GM12878 (cell line): ENCODE results near the gene NELFB. TPM values are rescaled to one million over a fixed set of nuclear protein-coding genes. Genes with fewer than 3 reads are reported as not detected.

Experiments
- ATAC-seq: fragments of 200-7000 bp; cut with Tn5 transposase; 3 replicates; pipeline ENCODE4 v1.9.1; 2020; ENCODE audit warnings: mild to moderate bottlenecking, moderate library complexity
- BruUV-seq: library from RNA; stranded (reverse); fragments of 400-500 nt; replicated peaks from 2 replicates; lab custom pipeline; 2021; lab: Mats Ljungman, UMichigan
- CTCF ChIA-PET: fragments of 300-600 bp; sonication (Branson Sonifier 250); formaldehyde crosslinking; extraction: SDS; loops from one replicate; lab custom pipeline; 2021; ENCODE audit warnings: inconsistent platforms; lab: Yijun Ruan, JAX
- POLR2A ChIA-PET: fragments of 350-600 bp; formaldehyde crosslinking; extraction: SDS; loops from one replicate; lab custom pipeline; 2021; ENCODE audit warnings: inconsistent platforms; lab: Charles Lee
- RAD21 ChIA-PET: fragments of 300-600 bp; sonication (Branson Sonifier 250); formaldehyde crosslinking; loops from one replicate; lab custom pipeline; 2023; ENCODE audit warnings: antibody characterized with exemption; ENCODE audit not compliant: unreplicated experiment; lab: Charles Lee
- SMC1A ChIA-PET: fragments of 300-600 bp; sonication (Branson Sonifier 250); formaldehyde crosslinking; loops from one replicate; lab custom pipeline; 2023; ENCODE audit not compliant: unreplicated experiment, uncharacterized antibody; lab: Charles Lee
- DNase-seq: peaks from one replicate; pipeline ENCODE4 v3.0.0-alpha.2; 2011; ENCODE audit warnings: low read depth, low spot score
- FAIRE-seq: peaks from 3 replicates; lab custom pipeline; 2011; peaks lifted over from hg19 to GRCh38; lab: Jason Lieb, UNC
- H2AFZ ChIP-seq: 2 replicates; pipeline ENCODE4 v1.6.0; 2011; ENCODE audit warnings: low read depth, low read length, control low read depth; ENCODE audit not compliant: control insufficient read depth
- H3K27ac ChIP-seq: 2 replicates; pipeline ENCODE4 v1.5.1; 2011; ENCODE audit warnings: control low read depth; ENCODE audit not compliant: control insufficient read depth, insufficient read depth
- H3K27me3 ChIP-seq, 2 experiments: replicated peaks in 1 of 2; 2 replicates each; pipeline versions ENCODE4 v1.6.0 to v1.6.1; 2011; ENCODE audit warnings: low read length in 1 of 2; ENCODE audit not compliant: control insufficient read depth in 2 of 2, insufficient read depth in 2 of 2
- H3K36me3 ChIP-seq, 2 experiments: 2 replicates each; pipeline ENCODE4 v1.5.1; 2011; ENCODE audit warnings: low read length in 1 of 2; ENCODE audit not compliant: control insufficient read depth in 2 of 2, insufficient read depth in 2 of 2
- H3K4me1 ChIP-seq: 2 replicates; pipeline ENCODE4 v1.6.1; 2011; ENCODE audit warnings: mild to moderate bottlenecking, low read length, moderate library complexity, mixed read lengths; ENCODE audit not compliant: control insufficient read depth, insufficient read depth
- H3K4me2 ChIP-seq: 2 replicates; pipeline ENCODE4 v1.6.0; 2011; ENCODE audit warnings: control low read depth; ENCODE audit not compliant: control insufficient read depth, insufficient read depth
- H3K4me3 ChIP-seq: fragments of 200-600 bp; sonication (generic); 2 replicates; pipeline ENCODE4 v1.5.1; 2016
- H3K79me2 ChIP-seq: 2 replicates; pipeline ENCODE4 v1.6.0; 2011; ENCODE audit warnings: low read length; ENCODE audit not compliant: control insufficient read depth, insufficient read depth
- H3K9ac ChIP-seq: 2 replicates; pipeline ENCODE4 v1.8.0; 2011; ENCODE audit warnings: low read length, control low read depth, mixed read lengths; ENCODE audit not compliant: control insufficient read depth, insufficient read depth
- H3K9me3 ChIP-seq: replicated peaks from 3 replicates; pipeline ENCODE4 v1.5.1; 2011; ENCODE audit warnings: mild to moderate bottlenecking, low read length; ENCODE audit not compliant: control insufficient read depth, insufficient read depth
- H4K20me1 ChIP-seq: 2 replicates; pipeline ENCODE4 v1.6.0; 2011; ENCODE audit not compliant: control insufficient read depth, insufficient read depth
- ATF7 ChIP-seq: fragments of 450-650 bp; IDR thresholded peaks from 2 replicates; pipeline ENCODE4 v1.6.1; 2016; ENCODE audit warnings: low read depth, mild to moderate bottlenecking
- BACH1 ChIP-seq: fragments of 450-650 bp; IDR thresholded peaks from 2 replicates; pipeline ENCODE4 v1.6.1; 2017; ENCODE audit warnings: mild to moderate bottlenecking, borderline replicate concordance
- ESRRA ChIP-seq: IDR thresholded peaks from 2 replicates; pipeline ENCODE4 v1.6.1; 2012; ENCODE audit warnings: mild to moderate bottlenecking, low read length, improper control_type of control experiment
- KAT2A ChIP-seq: conservative IDR thresholded peaks from 2 replicates; pipeline ENCODE4 v1.6.1; 2011; ENCODE audit warnings: low read depth, low read length; ENCODE audit not compliant: control insufficient read depth
- MYC ChIP-seq: IDR thresholded peaks from 2 replicates; pipeline ENCODE4 v1.6.1; 2011; ENCODE audit warnings: mild to moderate bottlenecking, low read length, moderate library complexity, inconsistent platforms; ENCODE audit not compliant: insufficient read depth, insufficient replicate concordance, insufficient read length, severe bottlenecking
- NR2F1 ChIP-seq: fragments of 450-650 bp; conservative IDR thresholded peaks from 2 replicates; pipeline ENCODE4 v1.6.1; 2017; ENCODE audit warnings: mild to moderate bottlenecking
- PML ChIP-seq: IDR thresholded peaks from 2 replicates; pipeline ENCODE4 v1.6.1; 2012; ENCODE audit warnings: low read length, inconsistent platforms
- REST ChIP-seq: IDR thresholded peaks from 2 replicates; pipeline ENCODE4 v1.6.1; 2012; ENCODE audit warnings: mild to moderate bottlenecking, low read depth, low read length
- SMARCA5 ChIP-seq: fragments of 450-650 bp; IDR thresholded peaks from 2 replicates; pipeline ENCODE4 v1.6.1; 2017; ENCODE audit warnings: mild to moderate bottlenecking
- TCF3 ChIP-seq: IDR thresholded peaks from 2 replicates; pipeline ENCODE4 v1.6.1; 2012; ENCODE audit warnings: low read depth, mild to moderate bottlenecking, low read length, borderline replicate concordance; ENCODE audit not compliant: insufficient read depth
- ZNF687 ChIP-seq: fragments of 450-650 bp; IDR thresholded peaks from 2 replicates; pipeline ENCODE4 v1.6.1; 2017; ENCODE audit warnings: mild to moderate bottlenecking, moderate library complexity
- WGBS: methylation state at CpG from one replicate; pipeline ENCODE4 v1.1.6; 2016; ENCODE audit warnings: low lambda C conversion rate; ENCODE audit not compliant: insufficient replicate concordance, insufficient coverage; ENCODE audit errors: missing lambda C conversion rate; 5-methylcytosine and 5-hydroxymethylcytosine counted together
- in situ Hi-C: fragments of 300-500 bp; cut with MboI; formaldehyde crosslinking; loops from 9 replicates; pipeline ENCODE4 v1.14.3; 2018; ENCODE audit warnings: mixed read lengths
- intact Hi-C: fragments of 100-400 bp; cut with micrococcal nuclease; formaldehyde crosslinking; loops from one replicate; pipeline ENCODE4 v1.14.2; 2022; ENCODE audit not compliant: unreplicated experiment
- polyA plus RNA-seq, 11 experiments: library from polyadenylated mRNA; depleted of rRNA in 4 of 11; unstranded in 6 of 11; stranded (reverse) in 5 of 11; fragments of >200 nt; fragmentation: Nextera tagmentation in 4 of 11; fragmentation: Illumina TruSeq in 1 of 11; extraction: Ambion mirVana in 4 of 11; extraction: Trizol in 1 of 11; gene quantifications; 1 replicate in 1 of 11; 2 replicates in 10 of 11; pipeline versions ENCODE4 v1.2.1 to v1.2.3, GENCODE V29; 2011 to 2016; ENCODE audit warnings: inconsistent platforms in 2 of 11, missing spikeins in 2 of 11, low read depth in 1 of 11
- total RNA-seq, 4 experiments: library from RNA; depleted of rRNA in 3 of 4; stranded (reverse); fragments of >200 nt in 3 of 4; fragmentation: Illumina TruSeq in 1 of 4; extraction: Trizol in 1 of 4; gene quantifications; 2 replicates each; pipeline versions ENCODE4 v1.2.1 to v1.2.3, GENCODE V29; 2013 to 2021
- TF ChIP-seq, protein P1 (sequence below): fragments of 450-650 bp; IDR thresholded peaks from 2 replicates; pipeline ENCODE4 v1.6.1; 2017; ENCODE audit warnings: low read depth, mild to moderate bottlenecking, moderate library complexity

The NELFB gene
- total and polyA plus RNA-seq, 10 of the 15 experiments (the other 5 are each of a cell fraction or from before 2014, with no cell fraction given), result 0.19 to 63.4 (median 30.9) TPM

DNA sequence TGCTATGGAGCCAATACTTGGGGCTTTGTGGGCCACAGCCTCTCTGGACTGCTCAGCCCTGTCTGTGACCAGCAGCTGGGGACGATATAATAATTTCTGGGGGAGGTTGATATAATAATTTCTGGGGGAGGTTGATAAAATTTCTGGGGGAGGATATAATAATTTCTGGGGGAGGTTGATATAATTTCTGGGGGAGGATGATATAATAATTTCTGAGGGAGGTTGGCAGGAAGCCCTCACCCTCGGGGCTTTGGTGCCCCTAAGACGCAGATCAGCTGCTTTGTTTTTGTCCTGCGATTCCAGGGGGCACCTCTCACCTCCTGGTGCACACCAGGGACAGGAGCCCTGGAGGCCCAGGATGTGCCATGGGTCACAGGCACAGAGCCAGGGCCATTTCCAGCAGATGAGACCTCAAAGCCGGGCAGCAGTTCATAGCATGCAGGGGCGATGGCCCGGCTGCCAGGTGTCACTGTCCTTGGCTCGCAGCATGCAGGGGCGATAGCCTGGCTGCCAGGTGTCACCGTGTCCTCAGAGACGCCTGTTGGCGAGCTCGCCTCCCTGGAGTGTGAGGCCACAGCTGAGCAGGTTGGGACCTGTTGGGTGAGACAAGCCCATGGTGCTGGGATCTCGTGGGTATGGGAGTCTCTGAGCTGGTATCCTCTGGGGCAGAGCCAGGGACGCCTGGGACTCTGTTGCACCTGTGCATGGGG, 18.6 kb downstream of the NELFB start:
- ChIA-PET RAD21 (no interaction called here), POLR2A (interaction anchor here (1.6 kb wide), 2 partner anchors 33 to 124 kb away, joined by 4 read pairs; partner anchors contain the start of gene TUBB4B)
- no peak overlapping the region for H3K27ac ChIP-seq
- no peaks in the 10 kb centered on the region for H4K20me1 ChIP-seq
- no peak for FAIRE-seq
- peaks cover 44% of the 10 kb centered on the region for H3K4me1 ChIP-seq
- no peak overlapping the region for H3K9ac ChIP-seq
- peaks cover 6 to 7% of the 10 kb centered on the region in 2 experiments; a peak in 3 of 4 replicates for H3K36me3 ChIP-seq
- no peaks in the 10 kb centered on the region for H3K27me3 ChIP-seq
- no peak overlapping the region for H2AFZ ChIP-seq
- TF ChIP-seq ZNF687, result no peak
- no peak for TF ChIP-seq NR2F1
- TF ChIP-seq SMARCA5, result no peak
- no peak for TF ChIP-seq REST
- TF ChIP-seq TCF3, result no peak
- TF ChIP-seq ESRRA, result no peak
- TF ChIP-seq PML, result no peak
- TF ChIP-seq ATF7, result no peak
- TF ChIP-seq BACH1, result no peak
- TF ChIP-seq MYC, result no peak
- TF ChIP-seq, protein P1, sequence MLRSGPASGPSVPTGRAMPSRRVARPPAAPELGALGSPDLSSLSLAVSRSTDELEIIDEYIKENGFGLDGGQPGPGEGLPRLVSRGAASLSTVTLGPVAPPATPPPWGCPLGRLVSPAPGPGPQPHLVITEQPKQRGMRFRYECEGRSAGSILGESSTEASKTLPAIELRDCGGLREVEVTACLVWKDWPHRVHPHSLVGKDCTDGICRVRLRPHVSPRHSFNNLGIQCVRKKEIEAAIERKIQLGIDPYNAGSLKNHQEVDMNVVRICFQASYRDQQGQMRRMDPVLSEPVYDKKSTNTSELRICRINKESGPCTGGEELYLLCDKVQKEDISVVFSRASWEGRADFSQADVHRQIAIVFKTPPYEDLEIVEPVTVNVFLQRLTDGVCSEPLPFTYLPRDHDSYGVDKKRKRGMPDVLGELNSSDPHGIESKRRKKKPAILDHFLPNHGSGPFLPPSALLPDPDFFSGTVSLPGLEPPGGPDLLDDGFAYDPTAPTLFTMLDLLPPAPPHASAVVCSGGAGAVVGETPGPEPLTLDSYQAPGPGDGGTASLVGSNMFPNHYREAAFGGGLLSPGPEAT, result no peak
- no peak for TF ChIP-seq KAT2A
- TF ChIP-seq, all 136 proteins: peak for 0
- peaks cover 13% of the 10 kb centered on the region for H3K79me2 ChIP-seq
- H3K4me3 ChIP-seq, result no peak overlapping the region
- no peak overlapping the region for H3K4me2 ChIP-seq
- no peak for ATAC-seq
- in situ Hi-C loops, result no loop called here
- WGBS, result 74% methylated on average over 15 of the region's 15 CpGs
- ChIA-PET CTCF (interaction anchor here (0.8 to 1.1 kb wide), 4 partner anchors 11 to 15 kb away, joined by 3 read pairs; no protein-coding TSS in a partner anchor), SMC1A (no interaction called here)
- DNase-seq, result no peak
- H3K9me3 ChIP-seq, result no peaks in the 10 kb centered on the region
- intact Hi-C loops, result no loop called here
- no TSS peak for BruUV-seq
